Astrocyte of the cerebellum (primary cell): ENCODE results near the gene HES3.
A peak's percentile ranks its signal among the peaks of the same experiment; 100 is the strongest.

ENCODE experiments used
- DNase-seq: peaks from one replicate; pipeline ENCODE4 v3.0.0-alpha.2; 2011; ENCODE audit warnings: low read depth
- H3K4me3 ChIP-seq: 2 replicates; pipeline ENCODE4 v1.5.1; 2011; ENCODE audit warnings: mild to moderate bottlenecking, low read depth, low read length, moderate library complexity
- in situ Hi-C: cut with HindIII; loops from 2 replicates; pipeline ENCODE4 v1.10.0; 2017; ENCODE audit warnings: low sequenced_read_pairs
- TF ChIP-seq, protein P1 (sequence below): IDR thresholded peaks from 2 replicates; pipeline ENCODE4 v1.5.1; 2012; ENCODE audit warnings: low read length, low read depth, moderate library complexity, mild to moderate bottlenecking; ENCODE audit errors: missing control alignments

HES3 gene

DNA sequence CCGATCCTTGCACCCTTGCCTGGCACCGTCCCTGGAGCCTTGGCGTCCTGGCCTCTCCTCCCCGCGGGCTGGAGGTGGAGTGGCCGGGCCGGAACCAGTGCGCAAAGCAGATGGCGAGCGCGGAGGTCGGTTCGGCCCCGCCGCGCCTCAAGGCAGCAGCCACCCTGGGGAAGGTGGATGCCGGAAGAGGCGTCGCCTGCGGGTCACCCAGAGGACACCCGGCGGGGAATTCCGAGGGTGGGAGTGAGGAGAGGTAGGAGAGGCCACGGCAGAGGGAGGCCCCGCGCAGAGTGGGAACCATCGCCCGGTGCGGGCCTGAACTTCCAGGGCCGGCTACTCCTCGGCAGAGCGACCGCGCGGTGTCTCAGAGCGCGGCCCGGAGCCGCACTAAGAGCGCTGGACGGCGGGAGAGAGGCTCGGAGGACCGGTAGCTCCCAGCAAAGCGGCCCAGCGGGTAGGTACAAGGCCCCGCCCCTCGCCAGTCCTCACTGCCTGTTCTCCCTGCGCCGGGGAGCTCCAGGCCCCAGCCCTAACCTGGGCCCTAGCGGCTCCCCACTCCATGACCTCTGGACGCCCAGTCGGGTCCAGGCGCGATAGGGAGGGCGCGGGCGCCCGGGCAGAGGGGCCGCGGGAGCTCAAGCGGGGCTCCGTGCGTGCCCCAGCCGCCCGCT lies 38.0 kb upstream of the HES3 start, which contains the start of gene RNF207:
Gene RNF207 (plus strand): TSS at position 271 of the 671 bp plus-strand sequence. CDS start 417 bp downstream, outside the sequence.
- DNase-seq, result no peak
- TF ChIP-seq, protein P1, sequence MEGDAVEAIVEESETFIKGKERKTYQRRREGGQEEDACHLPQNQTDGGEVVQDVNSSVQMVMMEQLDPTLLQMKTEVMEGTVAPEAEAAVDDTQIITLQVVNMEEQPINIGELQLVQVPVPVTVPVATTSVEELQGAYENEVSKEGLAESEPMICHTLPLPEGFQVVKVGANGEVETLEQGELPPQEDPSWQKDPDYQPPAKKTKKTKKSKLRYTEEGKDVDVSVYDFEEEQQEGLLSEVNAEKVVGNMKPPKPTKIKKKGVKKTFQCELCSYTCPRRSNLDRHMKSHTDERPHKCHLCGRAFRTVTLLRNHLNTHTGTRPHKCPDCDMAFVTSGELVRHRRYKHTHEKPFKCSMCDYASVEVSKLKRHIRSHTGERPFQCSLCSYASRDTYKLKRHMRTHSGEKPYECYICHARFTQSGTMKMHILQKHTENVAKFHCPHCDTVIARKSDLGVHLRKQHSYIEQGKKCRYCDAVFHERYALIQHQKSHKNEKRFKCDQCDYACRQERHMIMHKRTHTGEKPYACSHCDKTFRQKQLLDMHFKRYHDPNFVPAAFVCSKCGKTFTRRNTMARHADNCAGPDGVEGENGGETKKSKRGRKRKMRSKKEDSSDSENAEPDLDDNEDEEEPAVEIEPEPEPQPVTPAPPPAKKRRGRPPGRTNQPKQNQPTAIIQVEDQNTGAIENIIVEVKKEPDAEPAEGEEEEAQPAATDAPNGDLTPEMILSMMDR, result no peak
- in situ Hi-C loops, result no loop called here
- peak within 1 kb of the TSS; percentile 50 for H3K4me3 ChIP-seq

DNA sequence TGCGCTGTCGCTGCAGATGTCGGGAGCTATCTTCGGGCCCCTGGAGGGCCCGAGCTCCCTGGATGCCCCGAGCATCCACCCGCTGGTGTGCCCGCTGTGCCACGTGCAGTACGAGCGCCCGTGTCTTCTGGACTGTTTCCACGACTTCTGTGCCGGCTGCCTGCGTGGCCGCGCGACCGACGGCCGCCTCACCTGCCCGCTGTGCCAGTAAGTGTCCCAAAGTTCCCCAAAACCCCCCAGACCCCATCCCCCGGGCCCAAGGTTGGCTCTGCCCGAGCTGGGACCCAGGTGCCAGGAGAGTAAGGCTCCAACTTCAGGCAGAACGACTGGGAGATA lies 37.5 kb upstream of the HES3 start:
- in situ Hi-C loops, result no loop called here
- TF ChIP-seq, protein P1, result no peak
- no peak for DNase-seq
- peak overlapping the region; percentile 50 for H3K4me3 ChIP-seq

DNA sequence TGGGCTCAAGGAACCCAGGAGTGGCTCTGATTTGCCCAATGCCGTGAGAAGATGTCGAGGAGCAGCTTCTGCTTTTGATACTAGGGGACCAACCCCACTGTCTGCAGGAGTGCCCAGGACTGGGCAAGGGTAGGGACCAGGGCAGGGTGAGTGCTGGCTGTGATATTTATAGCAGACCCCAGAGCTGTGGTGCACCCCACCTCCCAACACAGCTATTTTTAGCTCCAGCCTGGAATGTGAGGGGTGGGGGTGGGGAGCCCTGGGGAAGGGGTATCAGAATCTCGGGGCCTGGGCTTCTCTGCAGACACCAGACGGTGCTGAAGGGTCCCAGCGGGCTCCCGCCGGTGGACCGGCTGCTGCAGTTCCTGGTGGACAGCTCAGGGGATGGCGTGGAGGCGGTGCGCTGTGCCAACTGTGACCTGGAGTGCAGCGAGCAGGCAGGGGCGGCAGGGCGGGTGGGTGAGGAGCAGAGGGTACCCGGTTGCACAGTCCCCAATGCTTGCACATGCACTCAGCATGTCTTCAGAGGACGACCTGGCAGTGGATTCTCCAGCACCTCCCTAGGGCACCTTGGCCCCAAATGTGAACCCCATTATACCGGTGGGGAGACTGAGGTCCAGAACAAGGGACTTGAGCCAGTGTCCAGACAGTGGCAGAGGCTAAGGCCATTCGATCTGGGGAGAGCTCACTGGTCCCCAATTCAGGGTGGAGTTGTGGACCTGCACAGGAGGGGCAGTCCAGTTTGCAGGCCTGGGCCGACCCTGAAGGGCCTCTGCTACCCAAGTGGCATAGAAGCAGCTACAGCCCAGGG lies 36.7 kb upstream of the HES3 start:
- H3K4me3 ChIP-seq, result peak overlapping the region; percentile 50
- in situ Hi-C loops, result no loop called here
- TF ChIP-seq, protein P1, result no peak
- DNase-seq, result no peak

DNA sequence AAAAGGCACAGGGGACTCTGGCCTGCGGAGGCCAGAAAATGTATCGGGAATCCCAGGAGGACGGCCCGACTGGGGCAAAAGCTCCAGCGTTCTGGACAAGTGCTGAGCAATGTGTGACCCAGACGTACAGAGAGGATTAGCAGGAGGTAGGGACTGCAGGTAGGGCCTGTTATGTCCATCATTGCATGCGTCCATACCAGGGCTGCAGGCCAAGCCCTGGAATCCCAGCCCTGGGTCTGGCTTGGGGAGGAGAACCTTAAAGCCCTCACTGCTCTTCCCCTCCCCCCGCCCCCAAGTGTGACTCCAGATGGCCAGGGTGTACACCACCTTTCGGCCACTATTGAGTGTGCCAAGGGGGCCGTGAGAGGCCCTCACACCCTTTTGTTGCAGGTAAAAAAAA lies 36.1 kb upstream of the HES3 start:
- in situ Hi-C loops, result no loop called here
- H3K4me3 ChIP-seq, result no peak overlapping the region
- TF ChIP-seq, protein P1, result no peak
- no peak for DNase-seq

DNA sequence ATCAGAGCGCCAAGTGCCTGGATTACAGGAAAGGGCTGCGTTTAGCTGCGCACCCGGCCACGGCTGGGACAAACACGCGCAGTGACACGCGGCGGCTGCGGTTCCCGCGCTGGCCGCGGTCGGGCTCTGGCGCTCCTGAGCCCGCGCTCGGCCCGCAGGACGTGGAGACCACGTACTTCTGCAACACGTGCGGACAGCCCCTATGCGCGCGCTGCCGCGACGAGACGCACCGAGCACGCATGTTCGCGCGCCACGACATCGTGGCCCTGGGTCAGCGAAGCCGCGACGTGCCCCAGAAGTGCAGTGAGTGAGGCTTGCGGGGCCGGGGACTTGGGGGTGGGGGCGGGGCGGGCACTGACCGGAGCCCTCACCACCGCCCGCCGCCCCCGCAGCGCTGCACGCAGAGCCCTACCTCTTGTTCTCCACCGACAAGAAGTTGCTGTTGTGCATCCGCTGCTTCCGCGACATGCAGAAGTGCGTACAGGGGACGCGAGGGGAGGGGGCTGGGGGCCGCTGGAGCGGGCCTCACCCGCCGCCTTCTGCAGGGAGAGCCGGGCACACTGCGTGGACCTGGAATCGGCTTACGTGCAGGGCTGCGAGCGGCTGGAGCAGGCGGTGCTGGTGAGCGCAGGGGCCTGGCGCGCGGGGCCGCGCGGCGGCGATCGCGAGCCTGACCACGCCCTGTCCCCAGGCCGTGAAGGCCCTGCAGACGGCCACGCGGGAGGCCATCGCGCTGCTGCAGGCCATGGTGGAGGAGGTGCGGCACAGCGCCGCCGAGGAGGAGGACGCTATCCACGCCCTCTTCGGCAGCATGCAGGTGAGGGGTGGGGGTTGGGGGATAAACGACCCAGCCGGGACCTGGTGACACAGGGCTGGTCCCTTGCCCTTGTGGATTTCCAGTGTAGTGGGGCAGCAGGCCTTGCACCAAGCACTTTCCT lies 35.0 kb upstream of the HES3 start:
- TF ChIP-seq, protein P1, result peak; percentile 62
- in situ Hi-C loops, result no loop called here
- H3K4me3 ChIP-seq, result peak overlapping the region; percentile 25

DNA sequence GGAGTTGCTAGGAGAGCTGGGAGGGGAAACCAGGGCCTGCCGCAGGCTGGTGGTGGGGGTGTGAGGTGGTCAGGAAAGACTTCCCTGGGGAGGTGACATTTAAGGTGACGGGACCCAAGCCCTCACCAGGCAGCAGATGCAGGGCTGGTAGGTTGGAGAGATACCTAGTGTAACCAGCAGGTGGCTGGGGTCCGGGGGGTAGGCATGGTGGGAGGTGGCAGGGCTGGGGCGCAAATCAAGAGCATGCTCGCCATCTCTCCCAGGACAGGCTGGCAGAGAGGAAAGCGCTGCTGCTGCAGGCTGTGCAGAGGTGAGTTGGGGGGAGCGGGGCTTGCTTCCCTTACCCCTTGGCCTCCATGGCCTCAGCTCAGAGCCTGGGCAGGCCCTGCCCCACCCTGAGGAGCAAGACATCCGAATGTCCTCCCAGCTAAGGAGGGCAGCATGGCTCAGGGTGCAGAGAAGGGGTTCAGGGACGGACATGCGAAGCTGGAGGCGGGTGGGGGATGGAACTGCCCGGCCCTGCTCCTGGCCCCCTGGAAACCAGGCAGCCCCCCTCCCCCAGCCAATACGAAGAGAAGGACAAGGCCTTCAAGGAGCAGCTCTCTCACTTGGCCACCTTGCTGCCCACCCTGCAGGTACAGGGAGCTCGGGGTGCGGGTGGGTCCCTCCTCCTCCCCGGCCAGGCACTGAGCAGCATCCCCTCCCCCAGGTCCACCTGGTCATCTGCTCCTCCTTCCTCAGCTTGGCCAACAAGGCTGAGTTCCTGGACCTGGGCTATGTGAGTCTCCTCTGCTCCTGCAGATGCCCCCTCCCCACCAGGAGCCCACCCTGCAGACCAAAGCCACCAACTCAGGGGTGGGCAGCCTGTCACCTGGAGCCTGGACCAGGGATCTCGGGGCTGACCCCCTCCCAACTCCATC lies 34.1 kb upstream of the HES3 start:
- TF ChIP-seq, protein P1, result no peak
- DNase-seq, result no peak
- in situ Hi-C loops, result no loop called here
- peak overlapping the region; percentile 25 for H3K4me3 ChIP-seq

More for the DNA sequence above, 35.0 kb upstream of the HES3 start:
- no peak for DNase-seq
